Measurements from ENCODE around the gene QRSL1.

DNA sequence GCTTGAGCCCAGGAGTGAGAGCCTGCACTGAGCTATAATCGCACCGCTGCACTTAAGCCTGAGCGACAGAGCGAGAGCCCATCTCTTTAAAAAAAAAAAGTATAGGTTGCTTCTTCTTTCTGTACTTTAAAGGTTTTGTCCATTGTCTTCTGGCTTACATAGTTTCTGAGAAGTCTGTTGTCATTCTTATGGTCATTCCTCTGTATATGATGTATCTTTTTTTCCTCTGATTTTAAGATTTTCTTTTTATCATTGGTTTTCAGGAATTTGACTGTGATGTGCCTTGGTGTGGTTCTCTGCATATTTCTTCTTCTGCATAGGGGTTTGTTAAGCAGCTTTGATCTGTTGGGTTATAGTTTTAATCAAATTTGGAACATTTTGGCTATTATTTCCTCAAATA lies 29.1 kb downstream of the QRSL1 start:
- TF ChIP-seq CTCF (IDR thresholded peaks at IDR 0.05) (no peak), USF1 (IDR thresholded peaks at IDR 0.05; ENCODE audit: borderline replicate concordance, low read depth) (no peak), REST (IDR thresholded peaks at IDR 0.05; ENCODE audit: low read depth, low read length) (no peak), TAF1 (IDR thresholded peaks at IDR 0.05; ENCODE audit: borderline replicate concordance, low read depth, low read length) (no peak), EP300 (IDR thresholded peaks at IDR 0.05; ENCODE audit: borderline replicate concordance in 1 of 2, low read depth in 1 of 2, low read length in 1 of 2) (no peak), ELF1 (IDR thresholded peaks at IDR 0.05) (no peak), JUND (IDR thresholded peaks at IDR 0.05) (no peak), CHD2 (IDR thresholded peaks at IDR 0.05; ENCODE audit: low read length, partially characterized antibody) (no peak), FOXM1 (IDR thresholded peaks at IDR 0.05; ENCODE audit: low read depth) (no peak), SIN3A (IDR thresholded peaks at IDR 0.05; ENCODE audit: borderline replicate concordance, low read depth, low read length) (no peak), GATA2 (CRISPR knock-in tag; IDR thresholded peaks at IDR 0.05) (no peak)
- TF ChIP-seq, protein P1, sequence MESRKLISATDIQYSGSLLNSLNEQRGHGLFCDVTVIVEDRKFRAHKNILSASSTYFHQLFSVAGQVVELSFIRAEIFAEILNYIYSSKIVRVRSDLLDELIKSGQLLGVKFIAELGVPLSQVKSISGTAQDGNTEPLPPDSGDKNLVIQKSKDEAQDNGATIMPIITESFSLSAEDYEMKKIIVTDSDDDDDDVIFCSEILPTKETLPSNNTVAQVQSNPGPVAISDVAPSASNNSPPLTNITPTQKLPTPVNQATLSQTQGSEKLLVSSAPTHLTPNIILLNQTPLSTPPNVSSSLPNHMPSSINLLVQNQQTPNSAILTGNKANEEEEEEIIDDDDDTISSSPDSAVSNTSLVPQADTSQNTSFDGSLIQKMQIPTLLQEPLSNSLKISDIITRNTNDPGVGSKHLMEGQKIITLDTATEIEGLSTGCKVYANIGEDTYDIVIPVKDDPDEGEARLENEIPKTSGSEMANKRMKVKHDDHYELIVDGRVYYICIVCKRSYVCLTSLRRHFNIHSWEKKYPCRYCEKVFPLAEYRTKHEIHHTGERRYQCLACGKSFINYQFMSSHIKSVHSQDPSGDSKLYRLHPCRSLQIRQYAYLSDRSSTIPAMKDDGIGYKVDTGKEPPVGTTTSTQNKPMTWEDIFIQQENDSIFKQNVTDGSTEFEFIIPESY (IDR thresholded peaks at IDR 0.05; ENCODE audit: borderline replicate concordance, low read depth) = no peak
- TF ChIP-seq, protein P2, sequence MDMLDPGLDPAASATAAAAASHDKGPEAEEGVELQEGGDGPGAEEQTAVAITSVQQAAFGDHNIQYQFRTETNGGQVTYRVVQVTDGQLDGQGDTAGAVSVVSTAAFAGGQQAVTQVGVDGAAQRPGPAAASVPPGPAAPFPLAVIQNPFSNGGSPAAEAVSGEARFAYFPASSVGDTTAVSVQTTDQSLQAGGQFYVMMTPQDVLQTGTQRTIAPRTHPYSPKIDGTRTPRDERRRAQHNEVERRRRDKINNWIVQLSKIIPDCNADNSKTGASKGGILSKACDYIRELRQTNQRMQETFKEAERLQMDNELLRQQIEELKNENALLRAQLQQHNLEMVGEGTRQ (IDR thresholded peaks at IDR 0.05; ENCODE audit: borderline replicate concordance, low read depth, low read length) = no peak
- TF ChIP-seq, protein P3, sequence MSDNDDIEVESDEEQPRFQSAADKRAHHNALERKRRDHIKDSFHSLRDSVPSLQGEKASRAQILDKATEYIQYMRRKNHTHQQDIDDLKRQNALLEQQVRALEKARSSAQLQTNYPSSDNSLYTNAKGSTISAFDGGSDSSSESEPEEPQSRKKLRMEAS (IDR thresholded peaks at IDR 0.05; ENCODE audit: low read depth) = no peak

Measured in SK-N-SH (cell line).